ENCODE results near the gene ETFDH. TPM values are rescaled to one million over a fixed set of nuclear protein-coding genes. Genes with fewer than 3 reads are reported as not detected.
"Not testable (repeated sequence)": the region's sequence is repeated elsewhere in the genome, so short reads cannot be mapped to it uniquely, and the experiment has no call there.

The ETFDH gene
- total and polyA plus RNA-seq, 2 donors from 2014 or later, result 20.4 to 58.3 TPM

GRCh38 chr4:158750379-158750778 is 78.3 kb downstream of the ETFDH start:
- Histone ChIP-seq H3K9ac (ENCODE audit: low read length in 3 of 3) (no peak overlapping the region), H3K27me3 (ENCODE audit: control insufficient read depth, insufficient read depth, low read length) (no peaks in the 10 kb centered on the region), H3K36me3 (ENCODE audit: control insufficient read depth in 2 of 3, insufficient read depth in 3 of 3, low read length in 3 of 3) (no peaks in the 10 kb centered on the region), H3K27ac (ENCODE audit: low read depth in 2 of 2, low read length in 2 of 2) (no peak overlapping the region), H3K9me3 (ENCODE audit: control insufficient read depth in 2 of 3, insufficient read depth in 1 of 3, low read length in 3 of 3) (no peaks in the 10 kb centered on the region), H3K4me3 (ENCODE audit: low read length in 3 of 3) (no peak overlapping the region), H3K4me1 (ENCODE audit: control insufficient read depth in 2 of 3, insufficient read depth in 2 of 3, low read depth in 1 of 3, low read length in 3 of 3) (no peaks in the 10 kb centered on the region)
- TF ChIP-seq CTCF (IDR thresholded peaks at IDR 0.05; ENCODE audit: borderline replicate concordance, extremely low read depth, insufficient read depth), result no peak
- intact Hi-C loops (cut with DNase I), result no loop called here
- no peak for FAIRE-seq
- no peak for DNase-seq

- FAIRE-seq (no peak), DNase-seq (no peak)
- Histone ChIP-seq H3K27me3 (ENCODE audit: control insufficient read depth, insufficient read depth, low read length) (no peaks in the 10 kb centered on the region), H3K4me3 (ENCODE audit: low read length in 3 of 3) (no peak overlapping the region), H3K9ac (ENCODE audit: low read length in 3 of 3) (no peak overlapping the region), H3K36me3 (ENCODE audit: control insufficient read depth in 2 of 3, insufficient read depth in 3 of 3, low read length in 3 of 3) (no peaks in the 10 kb centered on the region), H3K9me3 (ENCODE audit: control insufficient read depth in 2 of 3, insufficient read depth in 1 of 3, low read length in 3 of 3) (no peaks in the 10 kb centered on the region), H3K27ac (ENCODE audit: low read depth in 2 of 2, low read length in 2 of 2) (no peak overlapping the region), H3K4me1 (ENCODE audit: control insufficient read depth in 2 of 3, insufficient read depth in 2 of 3, low read depth in 1 of 3, low read length in 3 of 3) (no peaks in the 10 kb centered on the region)
- TF ChIP-seq CTCF (IDR thresholded peaks at IDR 0.05; ENCODE audit: borderline replicate concordance, extremely low read depth, insufficient read depth), result no peak
- intact Hi-C loops (cut with DNase I), result no loop called here
Measured at GRCh38 chr4:158754385-158755180, 82.5 kb downstream of the ETFDH start.

- H3K4me3 ChIP-seq (ENCODE audit: low read length in 3 of 3); H3K27me3 ChIP-seq (ENCODE audit: control insufficient read depth, insufficient read depth, low read length); FAIRE-seq; intact Hi-C loops (cut with DNase I); H3K36me3 ChIP-seq (ENCODE audit: control insufficient read depth in 2 of 3, insufficient read depth in 3 of 3, low read length in 3 of 3); DNase-seq; H3K27ac ChIP-seq (ENCODE audit: low read depth in 2 of 2, low read length in 2 of 2); H3K9ac ChIP-seq (ENCODE audit: low read length in 3 of 3); H3K4me1 ChIP-seq (ENCODE audit: control insufficient read depth in 2 of 3, insufficient read depth in 2 of 3, low read depth in 1 of 3, low read length in 3 of 3); H3K9me3 ChIP-seq (ENCODE audit: control insufficient read depth in 2 of 3, insufficient read depth in 1 of 3, low read length in 3 of 3): not testable (repeated sequence)
Measured at GRCh38 chr4:158755819-158756218, 83.7 kb downstream of the ETFDH start.

GRCh38 chr4:158756588-158756987 is 84.5 kb downstream of the ETFDH start:
- no peak for TF ChIP-seq CTCF (IDR thresholded peaks at IDR 0.05; ENCODE audit: borderline replicate concordance, extremely low read depth, insufficient read depth)
- Histone ChIP-seq H3K27me3 (ENCODE audit: control insufficient read depth, insufficient read depth, low read length) (no peaks in the 10 kb centered on the region), H3K9me3 (ENCODE audit: control insufficient read depth in 2 of 3, insufficient read depth in 1 of 3, low read length in 3 of 3) (no peaks in the 10 kb centered on the region), H3K9ac (ENCODE audit: low read length in 3 of 3) (no peak overlapping the region), H3K4me3 (ENCODE audit: low read length in 3 of 3) (no peak overlapping the region), H3K36me3 (ENCODE audit: control insufficient read depth in 2 of 3, insufficient read depth in 3 of 3, low read length in 3 of 3) (no peaks in the 10 kb centered on the region), H3K27ac (ENCODE audit: low read depth in 2 of 2, low read length in 2 of 2) (no peak overlapping the region), H3K4me1 (ENCODE audit: control insufficient read depth in 2 of 3, insufficient read depth in 2 of 3, low read depth in 1 of 3, low read length in 3 of 3) (no peaks in the 10 kb centered on the region)
- intact Hi-C loops (cut with DNase I), result no loop called here
- no peak for DNase-seq
- FAIRE-seq, result no peak

Data from kidney (tissue), 14 donors.